K562 (cell line): ENCODE results near the gene RNF40. TPM values are rescaled to one million over a fixed set of nuclear protein-coding genes. Genes with fewer than 3 reads are reported as not detected.

Experiments
- ATAC-seq: fragments of 200-7000 bp; cut with Tn5 transposase; 3 replicates; pipeline ENCODE4 v1.9.1; 2020; ENCODE audit warnings: moderate library complexity
- BruUV-seq: library from RNA; stranded (reverse); fragments of 400-500 nt; replicated peaks from 2 replicates; lab custom pipeline; 2021; lab: Mats Ljungman, UMichigan
- CTCF ChIA-PET: fragments of 300-600 bp; formaldehyde crosslinking; extraction: SDS; loops from one replicate; lab custom pipeline; 2021; ENCODE audit warnings: low intra/inter-chr PET ratio; lab: Yijun Ruan, JAX
- POLR2A ChIA-PET: fragments of 300-600, 350-650 bp; sonication (Branson Sonifier 250); formaldehyde crosslinking; extraction: SDS; loops from one replicate; lab custom pipeline; 2021; ENCODE audit warnings: antibody characterized with exemption, inconsistent platforms; lab: Yijun Ruan, JAX
- DNase-seq, 4 experiments: peaks; one replicate each; pipeline versions ENCODE4 v3.0.0 to v3.0.0-alpha.2; 2011 to 2018; ENCODE audit warnings: low spot score in 3 of 4, mixed read lengths in 3 of 4; ENCODE audit errors: extremely low read depth in 1 of 4
- FAIRE-seq: peaks from 2 replicates; lab custom pipeline; 2011; peaks lifted over from hg19 to GRCh38; lab: Jason Lieb, UNC
- H2AFZ ChIP-seq: 2 replicates; pipeline ENCODE4 v1.6.0; 2011; ENCODE audit warnings: low read depth, low read length, control low read depth, inconsistent platforms
- H3K27ac ChIP-seq: fragments of 200-600 bp; 3 replicates; pipeline ENCODE4 v1.8.0; 2011; ENCODE audit warnings: low read depth, mild to moderate bottlenecking, control low read depth, inconsistent platforms, low read length, moderate library complexity, mixed read lengths; ENCODE audit errors: extremely low read depth
- H3K27me3 ChIP-seq, 2 experiments: fragments of 300-600 bp in 1 of 2; 2 replicates in 1 of 2; 3 replicates in 1 of 2; pipeline versions ENCODE4 v1.6.0 to v1.8.0; 2011; ENCODE audit warnings: inconsistent platforms in 2 of 2, low read length in 2 of 2, mild to moderate bottlenecking in 1 of 2, mixed read lengths in 1 of 2, moderate library complexity in 1 of 2; ENCODE audit not compliant: control insufficient read depth in 2 of 2, insufficient read depth in 2 of 2
- H3K36me3 ChIP-seq: fragments of 300-600 bp; 3 replicates; pipeline ENCODE4 v1.8.0; 2011; ENCODE audit warnings: mild to moderate bottlenecking, low read length, inconsistent platforms; ENCODE audit not compliant: control insufficient read depth, insufficient read depth
- H3K4me1 ChIP-seq, 2 experiments: fragments of 200-600 bp in 1 of 2; replicated peaks in 1 of 2; 2 replicates in 1 of 2; 3 replicates in 1 of 2; pipeline versions ENCODE4 v1.5.1 to v1.8.0; 2011; ENCODE audit warnings: inconsistent platforms in 2 of 2, low read length in 2 of 2, mild to moderate bottlenecking in 1 of 2, mixed read lengths in 1 of 2, moderate library complexity in 1 of 2; ENCODE audit not compliant: control insufficient read depth in 2 of 2, insufficient read depth in 2 of 2
- H3K4me2 ChIP-seq: 2 replicates; pipeline ENCODE4 v1.6.1; 2011; ENCODE audit warnings: low read length, control low read depth, inconsistent platforms, mixed read lengths; ENCODE audit not compliant: insufficient read depth
- H3K4me3 ChIP-seq: fragments of 200-600 bp; sonication (generic), shearing (Covaris generic); 2 replicates; pipeline ENCODE4 v1.5.1; 2016; ENCODE audit warnings: control low read depth, inconsistent platforms
- H3K79me2 ChIP-seq: fragments of 200-600 bp; 3 replicates; pipeline ENCODE4 v1.8.0; 2011; ENCODE audit warnings: low read length, inconsistent platforms; ENCODE audit not compliant: control insufficient read depth, insufficient read depth
- H3K9ac ChIP-seq, 2 experiments: 2 replicates each; pipeline versions ENCODE4 v1.6.0 to v1.6.1; 2011; ENCODE audit warnings: low read depth in 2 of 2, low read length in 2 of 2, control low read depth in 1 of 2, inconsistent platforms in 1 of 2, mild to moderate bottlenecking in 1 of 2, mixed read lengths in 1 of 2; ENCODE audit not compliant: insufficient read depth in 1 of 2
- H3K9me1 ChIP-seq: one replicate; pipeline ENCODE4 v1.6.0; 2011; ENCODE audit warnings: inconsistent platforms, mild to moderate bottlenecking, low read length, moderate library complexity; ENCODE audit not compliant: control insufficient read depth, insufficient read depth
- H3K9me3 ChIP-seq: replicated peaks from 2 replicates; pipeline ENCODE4 v1.5.1; 2011; ENCODE audit warnings: low read depth, low read length, inconsistent platforms; ENCODE audit not compliant: control insufficient read depth, insufficient read depth
- H4K20me1 ChIP-seq: replicated peaks from 2 replicates; pipeline ENCODE4 v1.6.1; 2011; ENCODE audit warnings: low read length, inconsistent platforms, mixed read lengths; ENCODE audit not compliant: control insufficient read depth, insufficient read depth
- CXXC5 ChIP-seq: fragments of 250-450 bp; sonication (Bioruptor Pico); IDR thresholded peaks from 2 replicates; pipeline ENCODE4 v1.8.0; 2022; ENCODE audit warnings: inconsistent platforms, mild to moderate bottlenecking, moderate library complexity
- GABPB2 ChIP-seq: fragments of 250-450 bp; sonication (Bioruptor Pico); conservative IDR thresholded peaks from 2 replicates; pipeline ENCODE4 v1.5.1; 2021; ENCODE audit warnings: mild to moderate bottlenecking
- MAFF ChIP-seq: IDR thresholded peaks from 2 replicates; pipeline ENCODE4 v1.6.1; 2012; ENCODE audit warnings: low read length, improper control_type of control experiment
- NCOA6 ChIP-seq: fragments of 450-650 bp; IDR thresholded peaks from 2 replicates; pipeline ENCODE4 v1.6.1; 2017; ENCODE audit warnings: mild to moderate bottlenecking
- ZC3H11A ChIP-seq: IDR thresholded peaks from 2 replicates; pipeline ENCODE4 v1.6.1; 2012; ENCODE audit warnings: low read depth, low read length, improper control_type of control experiment
- ZNF274 ChIP-seq: IDR thresholded peaks from 2 replicates; pipeline ENCODE4 v1.6.1; 2011; ENCODE audit warnings: low read depth, mild to moderate bottlenecking, low read length, moderate library complexity, borderline replicate concordance
- ZNF41 ChIP-seq: fragments of 250-450 bp; sonication (Bioruptor Pico); conservative IDR thresholded peaks from 2 replicates; pipeline ENCODE4 v1.4.0; 2020; ENCODE audit warnings: mild to moderate bottlenecking
- ZNF77 ChIP-seq: fragments of 250-450 bp; sonication (Bioruptor Pico); IDR thresholded peaks from 2 replicates; pipeline ENCODE4 v1.5.0; 2020
- WGBS: fragments of 100-300 bp; shearing (Covaris generic); methylation state at CpG from one replicate; pipeline ENCODE4 v1.1.6; 2016; ENCODE audit warnings: low coverage, mixed read lengths; ENCODE audit not compliant: insufficient coverage; ENCODE audit errors: missing lambda C conversion rate; 5-methylcytosine and 5-hydroxymethylcytosine counted together
- in situ Hi-C: fragments of 300-500 bp; cut with MboI; formaldehyde crosslinking; loops from 4 replicates; pipeline ENCODE4 v1.15.0; 2018; ENCODE audit warnings: inconsistent platforms, mixed read lengths
- intact Hi-C: fragments of 100-400 bp; cut with micrococcal nuclease; formaldehyde crosslinking; loops from 2 replicates; pipeline ENCODE4 v1.14.2; 2022
- polyA plus RNA-seq, 8 experiments: library from polyadenylated mRNA; depleted of rRNA in 4 of 8; stranded (reverse) in 5 of 8; unstranded in 3 of 8; fragments of >200 nt; fragmentation: Nextera tagmentation in 2 of 8; fragmentation: Illumina TruSeq in 1 of 8; extraction: Ambion mirVana in 2 of 8; extraction: Trizol in 1 of 8; gene quantifications; 2 replicates each; pipeline versions ENCODE4 v1.2.1 to v1.2.3, GENCODE V29; 2011 to 2014; ENCODE audit warnings: inconsistent platforms in 1 of 8, missing spikeins in 1 of 8
- total RNA-seq, 7 experiments: library from RNA; depleted of rRNA in 6 of 7; stranded (reverse); fragments of >200 nt in 6 of 7; fragmentation: Illumina TruSeq in 2 of 7; extraction: Trizol in 2 of 7; gene quantifications; 2 replicates each; pipeline versions ENCODE4 v1.2.1 to v1.2.3, GENCODE V29; 2011 to 2021; ENCODE audit warnings: low replicate concordance in 1 of 7
- TF ChIP-seq, protein P1 (sequence below): fragments of 450-650 bp; IDR thresholded peaks from 2 replicates; pipeline ENCODE4 v1.6.1; 2018; ENCODE audit not compliant: partially characterized antibody
- TF ChIP-seq, protein P2 (sequence below): sonication (generic); formaldehyde crosslinking; IDR thresholded peaks from 2 replicates; pipeline ENCODE4 v1.9.0; 2022; ENCODE audit warnings: mild to moderate bottlenecking, missing genetic modification reagents

The RNF40 gene
- total and polyA plus RNA-seq, 9 of the 15 experiments (the other 6 are each of a cell fraction or from before 2014, with no cell fraction given), result 6.2 to 129 (median 81.5) TPM

DNA sequence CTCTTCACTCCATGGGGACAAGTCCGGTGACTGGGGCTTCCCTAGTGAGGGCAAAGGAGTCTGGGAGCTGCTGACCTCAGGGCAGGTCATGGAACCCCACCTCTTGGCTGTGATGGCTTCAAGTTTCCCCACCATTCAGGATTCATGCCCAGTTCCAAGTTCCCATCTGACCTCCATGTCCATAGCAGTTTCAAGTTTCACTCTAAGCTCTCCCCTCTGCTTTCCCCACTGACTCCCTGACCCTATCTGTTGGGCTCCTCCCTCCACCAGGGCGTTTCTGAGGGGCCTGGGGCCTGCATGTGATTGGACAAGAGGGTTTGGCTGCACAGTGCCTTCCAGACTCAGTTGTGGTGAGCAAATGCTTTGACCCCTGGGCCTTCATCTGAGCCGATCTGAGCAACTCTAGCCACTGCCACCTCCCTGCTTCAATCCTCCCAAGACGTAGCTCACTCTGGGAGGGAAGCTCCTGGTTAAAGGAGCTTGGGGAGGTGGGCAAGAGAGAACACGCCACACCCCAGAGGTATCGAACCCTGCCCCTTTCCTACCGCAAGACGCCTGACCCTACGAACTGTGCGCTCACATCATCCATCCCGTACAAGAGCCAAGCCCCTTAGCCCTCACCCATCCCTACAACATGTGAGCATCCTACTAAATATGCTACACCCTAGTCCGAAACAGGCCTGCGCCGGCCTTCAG is 16.6 kb downstream of the RNF40 start (continued):
- TF ChIP-seq, protein P1, sequence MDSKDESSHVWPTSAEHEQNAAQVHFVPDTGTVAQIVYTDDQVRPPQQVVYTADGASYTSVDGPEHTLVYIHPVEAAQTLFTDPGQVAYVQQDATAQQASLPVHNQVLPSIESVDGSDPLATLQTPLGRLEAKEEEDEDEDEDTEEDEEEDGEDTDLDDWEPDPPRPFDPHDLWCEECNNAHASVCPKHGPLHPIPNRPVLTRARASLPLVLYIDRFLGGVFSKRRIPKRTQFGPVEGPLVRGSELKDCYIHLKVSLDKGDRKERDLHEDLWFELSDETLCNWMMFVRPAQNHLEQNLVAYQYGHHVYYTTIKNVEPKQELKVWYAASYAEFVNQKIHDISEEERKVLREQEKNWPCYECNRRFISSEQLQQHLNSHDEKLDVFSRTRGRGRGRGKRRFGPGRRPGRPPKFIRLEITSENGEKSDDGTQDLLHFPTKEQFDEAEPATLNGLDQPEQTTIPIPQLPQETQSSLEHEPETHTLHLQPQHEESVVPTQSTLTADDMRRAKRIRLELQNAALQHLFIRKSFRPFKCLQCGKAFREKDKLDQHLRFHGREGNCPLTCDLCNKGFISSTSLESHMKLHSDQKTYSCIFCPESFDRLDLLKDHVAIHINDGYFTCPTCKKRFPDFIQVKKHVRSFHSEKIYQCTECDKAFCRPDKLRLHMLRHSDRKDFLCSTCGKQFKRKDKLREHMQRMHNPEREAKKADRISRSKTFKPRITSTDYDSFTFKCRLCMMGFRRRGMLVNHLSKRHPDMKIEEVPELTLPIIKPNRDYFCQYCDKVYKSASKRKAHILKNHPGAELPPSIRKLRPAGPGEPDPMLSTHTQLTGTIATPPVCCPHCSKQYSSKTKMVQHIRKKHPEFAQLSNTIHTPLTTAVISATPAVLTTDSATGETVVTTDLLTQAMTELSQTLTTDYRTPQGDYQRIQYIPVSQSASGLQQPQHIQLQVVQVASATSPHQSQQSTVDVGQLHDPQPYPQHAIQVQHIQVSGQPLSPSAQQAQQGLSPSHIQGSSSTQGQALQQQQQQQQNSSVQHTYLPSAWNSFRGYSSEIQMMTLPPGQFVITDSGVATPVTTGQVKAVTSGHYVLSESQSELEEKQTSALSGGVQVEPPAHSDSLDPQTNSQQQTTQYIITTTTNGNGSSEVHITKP, result peak; percentile 72
- TF ChIP-seq ZNF77 (no peak), GABPB2 (CRISPR knock-in tag) (no peak), CXXC5 (CRISPR knock-in tag) (0 out of 2 replicates have a peak, but pooled peaks have one; percentile 29)

DNA sequence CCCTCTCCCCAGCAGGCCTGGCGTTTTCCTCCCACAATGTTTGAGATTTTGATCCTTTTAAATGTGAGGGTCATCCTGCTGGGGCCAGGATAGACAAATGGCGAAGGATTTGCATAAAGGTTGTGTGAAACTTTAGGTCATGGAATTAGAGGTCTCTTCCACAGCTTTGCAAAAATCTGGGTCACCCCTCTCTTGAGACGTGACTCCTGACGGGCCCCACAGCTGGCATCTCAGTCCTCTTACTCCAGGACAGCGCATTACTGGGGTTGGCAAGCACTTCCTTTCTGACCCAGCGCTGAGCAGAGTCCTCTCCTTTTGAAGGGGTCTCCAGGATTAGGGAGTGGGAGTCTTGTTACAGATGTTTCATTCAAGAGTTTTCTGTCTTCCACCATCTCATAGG is 17.5 kb downstream of the RNF40 start:
- no peaks in the 10 kb centered on the region for H3K9me1 ChIP-seq
- intact Hi-C loops (loop anchor here (5.0 to 10.0 kb wide), 2 partner anchors 65 to 143 kb away; partner anchors contain the start of gene FBXL19), in situ Hi-C loops (no loop called here)
- POLR2A ChIA-PET, result interaction anchor here (0.6 to 2.4 kb wide), 8 partner anchors 8 to 171 kb away, joined by 3 to 14 read pairs (median 8); partner anchors contain the start of genes PHKG2 and ZNF629
- no peaks in the 10 kb centered on the region for H3K27me3 ChIP-seq
- peaks cover 27 to 56% of the 10 kb centered on the region in 2 experiments for H3K4me1 ChIP-seq
- no peaks in the 10 kb centered on the region for H3K9me3 ChIP-seq
- CTCF ChIA-PET, result no interaction called here
- ATAC-seq (no peak), DNase-seq (no peak), FAIRE-seq (no peak)
- H3K4me3 ChIP-seq, result no peak overlapping the region
- no peak overlapping the region for H3K4me2 ChIP-seq
- H3K79me2 ChIP-seq, result peaks cover 33% of the 10 kb centered on the region
- BruUV-seq, result no TSS peak
- no peaks in the 10 kb centered on the region; the same call in 1 of the 2 replicates for H4K20me1 ChIP-seq
- TF ChIP-seq ZNF41 (no peak), ZNF274 (no peak), ZC3H11A (no peak), MAFF (no peak), NCOA6 (no peak)
- TF ChIP-seq, protein P2, sequence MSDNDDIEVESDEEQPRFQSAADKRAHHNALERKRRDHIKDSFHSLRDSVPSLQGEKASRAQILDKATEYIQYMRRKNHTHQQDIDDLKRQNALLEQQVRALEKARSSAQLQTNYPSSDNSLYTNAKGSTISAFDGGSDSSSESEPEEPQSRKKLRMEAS (CRISPR knock-in tag), result no peak
- no peak overlapping the region for H2AFZ ChIP-seq
- peak overlapping the region in 1 of 2 experiments; percentile 49; a peak in 1 of 4 replicates for H3K9ac ChIP-seq
- 88% methylated on average over 6 of the region's 6 CpGs for WGBS
- H3K27ac ChIP-seq, result no peak overlapping the region
- peaks cover 51% of the 10 kb centered on the region; the same call in 1 of the 3 replicates for H3K36me3 ChIP-seq
